ENCODE results near the gene PSMB10. TPM values are rescaled to one million over a fixed set of nuclear protein-coding genes. Genes with fewer than 3 reads are reported as not detected.

Gene PSMB10
- total and polyA plus RNA-seq, 2 donors (not counting 3 experiments of a cell fraction or from before 2014, with no cell fraction given) = 40.8 to 54.7 TPM

DNA sequence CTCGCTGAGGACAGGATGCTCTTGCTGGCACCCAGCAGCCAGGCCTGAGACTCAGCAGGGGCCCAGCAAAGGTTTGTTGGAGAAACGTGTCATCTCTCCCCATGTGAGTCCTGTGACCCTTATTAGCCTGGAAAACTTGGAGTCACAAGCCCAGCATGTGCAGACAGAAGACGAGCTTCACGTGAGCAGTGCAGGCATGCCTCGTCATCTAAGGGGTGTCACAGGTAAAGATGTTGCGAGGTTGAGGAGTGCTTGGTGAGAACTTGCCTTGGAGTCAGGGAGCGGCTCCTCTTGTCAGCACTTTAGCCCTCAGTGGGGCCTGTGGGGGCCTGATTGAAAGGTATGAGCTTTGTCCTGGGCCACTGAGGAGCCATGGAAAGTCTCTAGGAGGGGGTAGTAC lies 2.8 kb downstream of the PSMB10 start:
- intact Hi-C loops (cut with micrococcal nuclease) (no loop called here), dilution Hi-C loops (cut with MboI; ENCODE audit: extremely low pct_ligation_motif_present, low sequenced_read_pairs) (no loop called here)
- H2AFZ ChIP-seq (ENCODE audit: low read depth, low read length) = no peak overlapping the region
- H3K4me3 ChIP-seq (replicated peaks in 1 of 3; ENCODE audit: insufficient read depth in 1 of 3, low read depth in 1 of 3, low read length in 3 of 3) = no peak overlapping the region
- ChIA-PET POLR2A (no interaction called here), CTCF (interaction anchor here (0.9 to 5.7 kb wide), 7 partner anchors 9 to 413 kb away, joined by 3 to 42 read pairs (median 6); partner anchors contain the start of gene NRN1L)
- H3K79me2 ChIP-seq (ENCODE audit: control insufficient read depth, insufficient read depth, low read length) = no peaks in the 10 kb centered on the region
- H3K9ac ChIP-seq (replicated peaks; ENCODE audit: extremely low read depth, insufficient read depth, low read length) = no peak overlapping the region
- TF ChIP-seq JUN (IDR thresholded peaks at IDR 0.05; ENCODE audit: borderline replicate concordance, insufficient read depth, insufficient read length, low read depth) = no peak
- no peak for TF ChIP-seq EZH2 (IDR thresholded peaks at IDR 0.05; ENCODE audit: borderline replicate concordance, low read depth, low read length, severe bottlenecking)
- no peak for TF ChIP-seq GATA2 (IDR thresholded peaks at IDR 0.05; ENCODE audit: insufficient read depth, insufficient read length, low read depth, low read length)
- TF ChIP-seq, protein P1, sequence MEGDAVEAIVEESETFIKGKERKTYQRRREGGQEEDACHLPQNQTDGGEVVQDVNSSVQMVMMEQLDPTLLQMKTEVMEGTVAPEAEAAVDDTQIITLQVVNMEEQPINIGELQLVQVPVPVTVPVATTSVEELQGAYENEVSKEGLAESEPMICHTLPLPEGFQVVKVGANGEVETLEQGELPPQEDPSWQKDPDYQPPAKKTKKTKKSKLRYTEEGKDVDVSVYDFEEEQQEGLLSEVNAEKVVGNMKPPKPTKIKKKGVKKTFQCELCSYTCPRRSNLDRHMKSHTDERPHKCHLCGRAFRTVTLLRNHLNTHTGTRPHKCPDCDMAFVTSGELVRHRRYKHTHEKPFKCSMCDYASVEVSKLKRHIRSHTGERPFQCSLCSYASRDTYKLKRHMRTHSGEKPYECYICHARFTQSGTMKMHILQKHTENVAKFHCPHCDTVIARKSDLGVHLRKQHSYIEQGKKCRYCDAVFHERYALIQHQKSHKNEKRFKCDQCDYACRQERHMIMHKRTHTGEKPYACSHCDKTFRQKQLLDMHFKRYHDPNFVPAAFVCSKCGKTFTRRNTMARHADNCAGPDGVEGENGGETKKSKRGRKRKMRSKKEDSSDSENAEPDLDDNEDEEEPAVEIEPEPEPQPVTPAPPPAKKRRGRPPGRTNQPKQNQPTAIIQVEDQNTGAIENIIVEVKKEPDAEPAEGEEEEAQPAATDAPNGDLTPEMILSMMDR (IDR thresholded peaks at IDR 0.05; ENCODE audit: extremely low read depth in 1 of 2, insufficient read depth in 1 of 2, low read depth in 1 of 2, low read length in 2 of 2) = no peak
- TF ChIP-seq, protein P2, sequence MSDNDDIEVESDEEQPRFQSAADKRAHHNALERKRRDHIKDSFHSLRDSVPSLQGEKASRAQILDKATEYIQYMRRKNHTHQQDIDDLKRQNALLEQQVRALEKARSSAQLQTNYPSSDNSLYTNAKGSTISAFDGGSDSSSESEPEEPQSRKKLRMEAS (IDR thresholded peaks at IDR 0.05; ENCODE audit: insufficient read depth, insufficient read length) = no peak
- no peak for TF ChIP-seq POLR2A (IDR thresholded peaks at IDR 0.05; ENCODE audit: low read depth, low read length)
- no peak for TF ChIP-seq MYC (IDR thresholded peaks at IDR 0.05; ENCODE audit: low read depth, low read length)
- TF ChIP-seq FOS (IDR thresholded peaks at IDR 0.05; ENCODE audit: borderline replicate concordance, insufficient read depth, low read length) = no peak
- no peak for TF ChIP-seq POLR2AphosphoS5 (IDR thresholded peaks at IDR 0.05; ENCODE audit: insufficient read depth, low read depth, low read length)
- no peak overlapping the region for H3K27ac ChIP-seq (ENCODE audit: insufficient read depth, low read depth, low read length)
- no peak for DNase-seq (ENCODE audit: low read depth, low spot score)
- no peaks in the 10 kb centered on the region for H3K9me1 ChIP-seq (replicated peaks; ENCODE audit: control insufficient read depth, extremely low read depth, insufficient read depth, low read length)
- peaks cover 0 to 5% of the 10 kb centered on the region in 2 experiments for H3K36me3 ChIP-seq (ENCODE audit: control insufficient read depth in 2 of 2, extremely low read depth in 1 of 2, insufficient read depth in 2 of 2, low read length in 2 of 2)
- H4K20me1 ChIP-seq (replicated peaks; ENCODE audit: control insufficient read depth, extremely low read depth, insufficient read depth, low read length) = no peaks in the 10 kb centered on the region
- no peak overlapping the region for H3K4me2 ChIP-seq (ENCODE audit: insufficient read depth, low read length)
- H3K4me1 ChIP-seq (ENCODE audit: control insufficient read depth, extremely low read depth, insufficient read depth, low read length) = peaks cover 13% of the 10 kb centered on the region
- no TSS peak for BruUV-seq (replicated peaks)
- no peak for FAIRE-seq
- no peaks in the 10 kb centered on the region for H3K9me3 ChIP-seq (replicated peaks; ENCODE audit: control insufficient read depth, insufficient read depth, low read length)
- no peaks in the 10 kb centered on the region for H3K27me3 ChIP-seq (ENCODE audit: control insufficient read depth in 2 of 2, insufficient read depth in 2 of 2, low read length in 2 of 2)

Data from endothelial cell of umbilical vein (primary cell).